Measurements from ENCODE around the gene PDSS2. TPM values are rescaled to one million over a fixed set of nuclear protein-coding genes. Genes with fewer than 3 reads are reported as not detected.

Gene PDSS2
- total RNA-seq, 1 donor from 2014 or later: 18.7 TPM

DNA sequence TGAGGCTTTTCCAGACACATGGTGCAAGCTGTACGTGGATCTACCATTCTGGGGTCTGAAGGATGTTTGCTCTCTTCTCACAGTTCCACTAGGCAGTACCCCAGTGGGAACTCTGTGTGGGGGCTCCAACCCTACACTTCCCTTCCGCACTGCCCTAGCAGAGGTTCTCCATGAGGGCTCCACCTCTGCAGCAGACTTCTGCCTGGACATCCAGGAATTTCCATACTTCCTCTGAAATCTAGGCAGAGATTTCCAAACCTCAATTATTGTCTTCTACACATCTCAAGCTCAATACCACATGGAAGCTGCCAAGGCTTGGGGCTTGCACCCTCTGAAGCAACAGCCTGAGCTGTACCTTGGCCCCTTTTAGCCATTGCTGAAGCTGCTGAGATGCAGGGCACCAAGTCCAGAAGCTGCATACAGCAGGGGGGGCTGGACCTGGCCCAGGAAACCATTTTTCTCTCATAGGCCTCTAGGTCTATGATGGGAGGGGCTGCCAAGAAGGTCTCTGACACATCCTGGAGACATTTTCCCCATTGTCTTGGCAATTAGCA is 11.6 kb downstream of the PDSS2 start:
- no peak overlapping the region for H3K4me3 ChIP-seq
- TF ChIP-seq POLR2A (IDR thresholded peaks at IDR 0.05) (no peak), CTCF (IDR thresholded peaks at IDR 0.05) (no peak), POLR2AphosphoS5 (IDR thresholded peaks at IDR 0.05; ENCODE audit: insufficient read depth in 1 of 2, low read depth in 1 of 2) (no peak)
- intact Hi-C loops (cut with DNase I): no loop called here
- no peaks in the 10 kb centered on the region for H3K36me3 ChIP-seq
- H3K27ac ChIP-seq: no peak overlapping the region
- no peaks in the 10 kb centered on the region for H3K4me1 ChIP-seq
- peaks cover 8% of the 10 kb centered on the region for H3K9me3 ChIP-seq
- no peak for DNase-seq (ENCODE audit: extremely low spot score in 2 of 2)
- H3K27me3 ChIP-seq: no peaks in the 10 kb centered on the region

DNA sequence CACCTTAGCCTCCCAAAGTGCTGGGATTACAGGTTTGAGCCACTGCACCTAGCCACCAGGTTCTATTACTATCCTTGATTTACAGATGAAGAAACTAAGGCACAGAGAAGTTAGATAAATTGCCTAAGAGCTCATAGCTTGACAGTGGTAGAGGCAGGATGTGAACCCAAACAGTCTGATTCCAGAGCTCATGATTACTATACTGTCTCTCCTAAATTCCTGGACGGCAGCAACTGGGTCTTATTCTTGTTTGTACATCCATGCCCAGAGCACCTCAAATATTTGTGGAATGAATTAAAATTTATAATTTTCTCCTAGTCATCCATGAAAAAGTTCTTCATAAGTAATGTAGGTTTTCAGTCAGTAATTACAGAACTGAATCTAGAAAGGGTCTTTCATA is 15.1 kb downstream of the PDSS2 start:
- Histone ChIP-seq H3K36me3 (no peaks in the 10 kb centered on the region), H3K4me3 (no peak overlapping the region), H3K9me3 (peaks cover 8% of the 10 kb centered on the region), H3K27ac (no peak overlapping the region), H3K4me1 (no peaks in the 10 kb centered on the region), H3K27me3 (no peaks in the 10 kb centered on the region)
- intact Hi-C loops (cut with DNase I): no loop called here
- DNase-seq (ENCODE audit: extremely low spot score in 2 of 2): no peak
- TF ChIP-seq POLR2A (IDR thresholded peaks at IDR 0.05) (no peak), CTCF (IDR thresholded peaks at IDR 0.05) (no peak), POLR2AphosphoS5 (IDR thresholded peaks at IDR 0.05; ENCODE audit: insufficient read depth in 1 of 2, low read depth in 1 of 2) (no peak)

DNA sequence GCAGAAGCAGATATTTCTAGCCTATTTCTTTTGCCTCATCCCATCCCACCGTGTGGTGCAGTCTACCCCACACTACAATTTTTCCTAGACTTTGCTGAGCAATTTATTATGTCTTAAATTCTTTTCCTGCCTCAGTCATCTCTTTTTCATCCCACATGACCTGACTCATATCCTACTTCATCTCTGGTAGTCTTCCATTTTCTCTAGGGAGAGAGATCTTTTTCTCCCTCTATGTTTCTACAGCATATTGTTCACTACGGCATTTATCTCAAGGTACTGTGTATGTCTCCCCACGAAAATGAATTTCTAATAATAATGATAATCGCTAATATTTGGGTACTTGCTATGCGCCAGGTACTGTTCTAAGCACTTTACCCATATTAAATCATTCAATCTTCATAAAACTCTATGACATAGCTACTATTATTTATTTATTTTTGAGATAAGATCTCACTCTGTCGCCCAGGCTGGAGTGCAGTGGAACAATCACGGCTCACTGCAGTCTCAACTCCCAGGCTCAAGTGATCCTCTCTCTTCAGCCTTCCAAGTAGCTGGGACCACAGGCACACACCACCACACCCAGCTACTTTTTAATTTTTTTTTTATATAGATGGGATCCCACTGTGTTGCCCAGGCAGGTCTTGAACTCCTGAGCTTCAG is 15.6 kb downstream of the PDSS2 start:
- intact Hi-C loops (cut with DNase I): no loop called here
- no peak overlapping the region for H3K27ac ChIP-seq
- no peaks in the 10 kb centered on the region for H3K27me3 ChIP-seq
- peaks cover 8% of the 10 kb centered on the region for H3K9me3 ChIP-seq
- no peaks in the 10 kb centered on the region for H3K36me3 ChIP-seq
- H3K4me3 ChIP-seq: no peak overlapping the region
- TF ChIP-seq POLR2A (IDR thresholded peaks at IDR 0.05): no peak
- DNase-seq (ENCODE audit: extremely low spot score in 2 of 2): no peak
- no peaks in the 10 kb centered on the region for H3K4me1 ChIP-seq

- H3K9me3 ChIP-seq: peaks cover 8% of the 10 kb centered on the region
- H3K4me1 ChIP-seq: no peaks in the 10 kb centered on the region
- H3K36me3 ChIP-seq: no peaks in the 10 kb centered on the region
- H3K4me3 ChIP-seq: no peak overlapping the region
- TF ChIP-seq POLR2A (IDR thresholded peaks at IDR 0.05): no peak
- no peak for TF ChIP-seq CTCF (IDR thresholded peaks at IDR 0.05)
- no peak for TF ChIP-seq POLR2AphosphoS5 (IDR thresholded peaks at IDR 0.05; ENCODE audit: insufficient read depth in 1 of 2, low read depth in 1 of 2)
- DNase-seq (ENCODE audit: extremely low spot score in 2 of 2): no peak
- H3K27ac ChIP-seq: no peak overlapping the region
- intact Hi-C loops (cut with DNase I): no loop called here
- H3K27me3 ChIP-seq: no peaks in the 10 kb centered on the region
Measured at GRCh38 chr6:107442938-107443607, 16.3 kb downstream of the PDSS2 start.

DNA sequence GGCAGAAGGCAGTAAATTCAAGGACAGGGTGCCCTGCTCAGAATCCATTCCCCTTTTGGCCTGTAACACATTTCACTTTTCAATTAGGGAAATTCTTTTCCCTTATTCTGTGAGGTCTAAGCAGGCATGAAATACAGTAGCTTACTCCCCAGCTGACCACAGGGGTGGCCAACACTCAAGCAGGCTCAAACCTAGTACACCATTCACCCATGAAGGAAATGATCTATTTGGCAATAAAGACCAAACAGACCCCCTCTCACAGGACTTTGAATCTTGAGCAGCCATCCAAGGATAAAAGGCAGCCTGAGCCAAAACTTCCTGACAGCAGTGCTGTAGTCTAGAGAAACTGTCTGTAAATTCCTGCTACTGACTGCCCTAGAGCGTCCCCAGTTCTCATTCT is 17.7 kb downstream of the PDSS2 start:
- DNase-seq (ENCODE audit: extremely low spot score in 2 of 2): no peak
- Histone ChIP-seq H3K36me3 (no peaks in the 10 kb centered on the region), H3K27ac (no peak overlapping the region), H3K9me3 (no peaks in the 10 kb centered on the region), H3K4me3 (no peak overlapping the region), H3K27me3 (no peaks in the 10 kb centered on the region), H3K4me1 (no peaks in the 10 kb centered on the region)
- no peak for TF ChIP-seq POLR2AphosphoS5 (IDR thresholded peaks at IDR 0.05; ENCODE audit: insufficient read depth in 1 of 2, low read depth in 1 of 2)
- TF ChIP-seq CTCF (IDR thresholded peaks at IDR 0.05): no peak
- intact Hi-C loops (cut with DNase I): no loop called here
